Amniotic epithelial cell (primary cell): Measurements from ENCODE around the gene KEAP1.

Experiments
- DNase-seq: peaks from one replicate; pipeline ENCODE4 v3.0.0-alpha.2; 2010; ENCODE audit warnings: low read depth

Gene KEAP1

DNA sequence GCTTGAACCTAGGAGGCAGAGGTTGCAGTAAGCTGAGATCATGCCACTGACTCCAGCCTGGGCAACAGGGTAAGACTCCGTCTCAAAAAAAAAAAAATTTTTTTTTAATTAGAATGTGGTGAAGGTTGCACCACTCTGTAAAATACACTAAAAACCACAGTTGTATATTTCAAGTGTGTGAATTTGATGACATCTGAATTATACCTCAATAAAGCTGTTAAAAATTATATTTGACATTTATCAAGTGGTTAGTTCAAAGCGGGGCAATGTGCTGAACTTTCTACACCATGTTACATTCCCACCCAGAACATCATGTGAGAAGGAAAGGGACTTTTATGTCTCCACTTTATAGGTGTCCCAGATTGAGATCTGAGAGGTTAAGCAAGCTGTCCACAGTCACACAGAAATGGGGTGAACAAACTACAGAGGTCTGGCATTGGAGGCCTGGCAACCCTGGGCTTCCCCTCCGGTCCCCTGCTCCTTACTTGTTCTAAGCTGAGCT, 20.0 kb upstream of the KEAP1 start:
- no peak for DNase-seq

DNA sequence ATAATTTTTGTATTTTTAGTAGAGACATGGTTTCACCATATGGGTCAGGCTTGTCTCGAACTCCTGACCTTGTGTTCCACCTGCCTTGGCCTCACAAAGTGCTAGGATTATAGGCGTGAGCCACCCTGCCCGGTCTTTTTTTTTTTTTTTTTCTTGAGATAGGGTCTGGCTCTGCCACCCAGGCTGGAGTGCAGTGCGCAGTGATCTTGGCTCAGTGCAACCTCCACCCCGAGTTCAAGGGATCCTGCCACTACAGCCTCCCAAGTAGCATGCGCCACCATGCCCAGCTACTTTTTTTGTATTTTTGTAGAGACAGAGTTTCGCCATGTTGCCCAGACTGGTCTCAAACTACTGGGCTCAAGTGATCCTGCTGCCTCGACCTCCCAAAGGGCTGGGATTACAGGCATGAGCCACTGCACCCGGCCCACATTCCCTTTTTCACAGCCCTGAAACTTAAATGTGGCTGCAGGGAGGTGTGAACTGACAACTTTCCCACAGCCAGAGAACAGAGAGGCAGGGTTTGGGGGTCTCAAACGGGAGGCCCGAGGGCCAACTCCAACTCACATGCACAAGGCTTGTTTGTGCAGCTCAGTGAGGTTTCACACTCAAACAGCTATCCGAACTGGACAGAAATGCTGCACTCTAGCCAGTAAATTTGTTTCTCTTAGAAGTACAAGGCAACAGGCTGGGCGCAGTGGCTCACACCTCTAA, 18.5 kb upstream of the KEAP1 start:
- no peak for DNase-seq

DNA sequence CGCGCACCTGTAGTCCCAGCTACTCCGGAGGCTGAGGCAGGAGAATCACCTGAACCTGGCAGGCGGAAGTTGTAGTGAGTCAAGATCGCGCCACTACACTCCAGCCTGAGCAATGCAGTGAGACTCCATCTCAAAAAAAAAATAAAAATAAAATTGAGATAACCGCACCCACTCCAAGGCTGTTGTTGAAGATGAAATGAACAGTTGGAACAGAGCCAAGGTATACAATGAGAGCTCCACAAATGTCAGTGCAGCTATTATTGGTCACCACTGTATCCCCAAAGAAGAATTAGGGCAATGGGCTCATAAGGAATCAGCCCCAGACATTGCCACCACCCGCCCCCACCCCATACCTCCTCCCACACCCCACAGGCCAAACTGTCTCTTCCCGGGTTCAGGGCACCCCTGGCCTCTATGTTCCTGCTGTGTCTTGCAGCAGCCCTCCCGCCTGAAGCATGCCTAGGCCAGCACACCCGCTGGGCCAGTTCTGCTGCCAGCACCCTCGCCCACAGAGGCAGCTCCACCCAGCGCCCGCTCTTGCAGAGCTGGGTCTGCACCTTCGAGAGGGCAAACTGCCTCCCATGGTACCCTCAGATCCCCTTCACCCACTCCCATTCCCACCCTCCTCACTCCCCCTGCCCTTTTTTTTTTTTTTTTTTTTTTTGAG, 17.6 kb upstream of the KEAP1 start:
- DNase-seq = no peak

DNA sequence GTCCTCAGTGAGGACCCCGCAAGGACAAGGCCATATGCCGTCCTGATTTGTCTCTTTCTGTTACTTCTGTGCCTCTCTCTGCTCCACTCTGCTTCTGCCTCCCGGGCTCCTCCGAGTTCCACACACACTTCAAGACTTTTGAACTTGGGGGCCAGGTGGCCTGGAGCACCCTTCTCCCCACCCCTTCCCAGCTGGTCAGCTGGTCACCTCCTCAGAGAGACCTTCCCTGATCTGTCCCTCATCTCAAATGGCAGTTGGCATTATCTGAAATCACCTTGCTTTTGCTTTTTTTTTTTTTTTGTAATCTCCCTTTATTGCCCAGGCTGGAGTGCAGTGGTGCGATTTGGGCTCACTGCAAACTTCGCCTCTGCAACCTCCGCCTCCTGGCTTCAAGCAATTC, 16.3 kb upstream of the KEAP1 start:
- no peak for DNase-seq

DNA sequence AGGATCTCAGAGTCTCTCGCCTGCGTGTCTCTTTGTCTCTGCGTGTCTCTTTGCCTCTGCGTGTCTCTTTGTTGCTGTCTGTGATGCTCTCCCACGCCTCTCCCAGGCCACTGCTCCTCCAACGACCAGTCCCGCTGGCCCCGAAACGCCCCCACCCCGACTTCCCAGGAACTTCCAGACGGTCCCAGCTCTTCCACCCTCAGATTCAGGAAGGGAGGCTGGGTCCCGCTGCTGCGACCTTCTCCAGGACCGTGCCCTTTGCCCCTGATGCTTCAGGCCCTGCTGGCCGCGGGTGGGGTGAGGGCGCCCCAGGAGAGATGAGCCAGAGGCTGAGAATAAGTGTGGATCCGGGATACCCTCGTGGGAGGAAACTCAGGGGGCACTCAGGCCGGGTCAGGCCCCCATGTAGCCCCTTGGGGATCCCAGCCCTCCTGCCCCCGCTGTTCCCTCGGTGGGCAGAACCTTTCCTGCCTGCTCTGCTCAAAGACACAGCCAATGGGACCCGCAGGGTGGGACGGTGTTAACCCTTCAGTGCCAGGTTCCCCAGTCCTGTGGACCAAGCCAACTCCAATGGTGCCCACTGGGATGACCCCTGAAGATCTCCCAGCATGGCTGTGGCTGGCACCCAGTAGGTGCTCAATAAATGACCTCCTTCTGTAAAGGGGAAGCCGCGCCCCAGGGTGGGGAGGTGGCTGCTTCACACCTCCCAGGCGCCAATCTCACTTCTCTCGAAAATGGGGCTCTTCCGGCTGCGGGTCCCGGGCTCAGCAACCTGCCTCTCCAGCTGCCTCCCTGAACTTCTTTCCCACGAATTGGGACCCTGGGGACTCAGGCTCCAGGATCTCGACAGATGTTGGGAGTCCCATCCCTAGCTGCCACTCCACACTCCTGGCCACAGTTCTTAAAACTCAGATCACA, 15.5 kb upstream of the KEAP1 start:
- no peak for DNase-seq

DNA sequence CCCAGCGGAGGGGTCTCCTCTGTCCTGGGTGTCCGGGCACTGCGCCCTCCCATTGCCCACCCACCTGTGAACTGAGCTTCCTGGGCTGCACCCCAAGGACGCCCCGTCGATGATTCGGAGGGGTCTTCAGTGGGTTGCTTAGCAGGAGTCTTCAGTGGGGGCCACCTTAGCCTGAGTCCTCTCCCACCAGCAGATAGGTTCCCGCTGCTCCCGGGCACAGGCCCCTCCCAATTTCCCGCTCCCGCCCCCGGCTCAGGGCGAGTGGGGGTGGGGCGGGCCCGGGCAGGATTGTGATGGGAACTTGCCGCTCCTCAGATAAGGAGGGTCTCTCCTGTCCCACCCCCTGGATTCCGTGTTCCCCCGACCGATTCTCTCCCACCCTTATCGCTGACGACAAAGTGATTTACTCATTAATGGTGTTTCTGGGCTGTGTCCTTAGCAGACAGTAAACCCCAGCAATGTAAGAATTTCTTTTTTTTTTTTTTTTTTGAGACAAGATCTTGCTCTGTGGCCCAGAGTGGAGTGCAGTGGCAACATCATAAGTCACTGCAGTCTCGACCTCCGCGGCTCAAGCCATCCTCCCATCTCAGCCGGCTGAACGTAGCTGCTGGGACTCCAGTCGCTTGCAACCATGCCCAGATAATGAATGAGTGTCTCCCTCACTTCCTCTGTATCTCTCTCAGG, 14.7 kb upstream of the KEAP1 start:
- peak; percentile 53 for DNase-seq

DNA sequence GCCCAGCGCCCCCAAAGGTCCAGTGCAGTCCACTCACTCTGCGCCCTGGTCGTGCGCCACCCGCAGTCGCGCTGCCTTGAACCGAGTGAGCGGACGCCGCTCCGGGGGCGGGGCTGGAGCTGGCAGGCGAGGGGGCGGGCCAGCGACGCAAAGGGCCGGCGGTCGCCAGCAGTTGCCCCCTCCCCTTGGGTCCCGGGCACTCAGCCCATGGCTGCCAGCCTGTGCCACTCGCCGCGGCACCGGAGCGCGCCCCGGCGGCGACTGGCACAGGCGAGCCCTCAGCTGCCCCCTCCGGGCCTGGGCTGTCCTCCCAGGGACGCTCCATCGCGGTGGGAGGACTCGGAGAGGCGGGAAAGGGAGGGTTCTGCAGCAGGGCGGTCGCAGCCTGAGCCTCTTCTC, 14.2 kb upstream of the KEAP1 start, which contains the start of gene S1PR5:
TSS of gene S1PR5 (minus strand) at position 87 of the 399 bp plus-strand sequence. CDS start 2,436 bp downstream, outside the sequence.
- no peak for DNase-seq

DNA sequence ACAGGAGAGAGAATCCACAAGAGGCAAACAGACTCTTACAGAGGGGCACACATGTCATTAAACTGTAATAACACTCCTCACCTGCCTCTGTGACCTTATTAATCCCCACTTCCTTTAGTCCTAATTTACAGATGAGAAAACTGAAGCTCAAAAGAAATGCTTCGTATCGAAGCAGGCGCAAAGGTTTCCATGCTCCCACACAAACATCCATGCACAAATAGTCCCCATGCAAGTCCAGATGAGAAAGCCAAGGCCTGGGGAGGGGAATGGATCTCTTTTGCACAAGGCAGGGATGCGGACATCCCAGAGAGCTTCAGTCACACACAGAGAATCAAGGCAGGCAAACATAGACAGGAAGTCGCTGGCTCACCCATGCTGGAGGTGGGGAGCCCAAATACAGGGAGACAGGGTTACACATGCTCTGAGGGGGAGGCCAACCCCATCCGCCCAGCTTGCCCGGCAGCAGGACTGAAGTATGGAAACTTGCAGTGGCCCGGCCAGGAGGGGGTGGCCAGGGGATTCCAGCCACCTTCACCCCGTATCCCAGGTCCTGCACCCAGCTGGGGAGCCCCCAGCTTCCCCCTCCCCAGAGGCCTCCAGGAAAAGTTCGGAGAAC, 13.6 kb upstream of the KEAP1 start:
- no peak for DNase-seq

DNA sequence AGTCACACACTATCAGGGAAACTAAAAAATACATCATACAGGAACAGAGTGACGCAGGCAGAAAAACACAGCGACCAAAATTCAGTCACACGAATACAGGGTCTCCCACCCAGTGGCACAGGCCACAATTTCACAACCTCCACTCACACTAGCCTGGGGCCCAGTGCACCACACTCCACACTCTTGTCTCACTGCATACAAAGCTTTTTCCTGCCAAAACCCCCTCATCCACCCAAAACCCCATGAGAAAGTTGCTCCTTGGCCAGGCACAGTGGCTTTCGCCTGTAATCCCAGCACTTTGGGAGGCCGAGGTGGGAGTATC, 12.9 kb upstream of the KEAP1 start:
- DNase-seq = no peak

DNA sequence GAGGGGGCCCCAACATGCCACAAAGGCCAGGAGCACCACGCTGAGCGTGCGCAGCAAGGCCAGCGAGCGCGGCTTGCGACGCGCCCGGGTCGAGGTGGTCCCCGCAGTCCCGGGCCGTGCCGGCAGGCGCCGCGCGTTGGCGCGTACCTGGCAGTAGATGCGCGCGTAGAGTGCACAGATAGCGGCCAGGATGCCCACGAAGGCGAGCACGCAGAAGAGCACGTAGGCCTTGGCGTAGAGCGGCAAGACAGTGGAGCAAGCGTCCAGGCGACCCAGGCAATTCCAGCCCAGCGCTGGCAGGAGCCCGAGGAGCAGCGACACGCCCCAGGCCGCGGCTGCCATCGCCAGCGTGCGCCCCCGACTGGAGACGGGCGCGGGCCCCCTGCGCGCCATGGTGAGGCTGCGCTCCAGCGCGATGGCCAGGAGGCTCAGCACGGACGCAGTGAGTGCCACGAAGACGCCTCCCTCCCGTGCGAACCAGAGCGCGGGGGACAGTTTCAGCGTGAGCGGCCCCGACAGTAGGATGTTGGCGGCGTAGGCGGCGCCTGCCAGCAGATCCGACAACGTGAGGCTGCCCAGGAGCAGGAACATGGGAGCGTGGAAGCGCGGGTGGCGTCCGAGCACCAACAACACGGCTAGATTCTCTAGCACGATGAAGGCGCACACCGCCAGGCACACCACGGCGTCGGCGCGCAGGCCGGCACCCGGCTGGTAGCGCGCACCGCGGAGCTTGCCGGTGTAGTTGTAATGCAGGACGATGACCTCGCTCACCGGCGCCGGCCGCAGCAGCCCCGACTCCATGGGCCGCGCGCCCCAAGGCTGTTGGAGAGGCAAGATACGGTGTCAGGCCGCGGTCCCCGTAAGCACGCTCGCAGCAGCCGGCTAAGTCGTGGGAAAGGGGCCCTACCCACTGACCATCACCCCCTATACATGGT, 11.3 kb upstream of the KEAP1 start:
- DNase-seq = no peak

DNA sequence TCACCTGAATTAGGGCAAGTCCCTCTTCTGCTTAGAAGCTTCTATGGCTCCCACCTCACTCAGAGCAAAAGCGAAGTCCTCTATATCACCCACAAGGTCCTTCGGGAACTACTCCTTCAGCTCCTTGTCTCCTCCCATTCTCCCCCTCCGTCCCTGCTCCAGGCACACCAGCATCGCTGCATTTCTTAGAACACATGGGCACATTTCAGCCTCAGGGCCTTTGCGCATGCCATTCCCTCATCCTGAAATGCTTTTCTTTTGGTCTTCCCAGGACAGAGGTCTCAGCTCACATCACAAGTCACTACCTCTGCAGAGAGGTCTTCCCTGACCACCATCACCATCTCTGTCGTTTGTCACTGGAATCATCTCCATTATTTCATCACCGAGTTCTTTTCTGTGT, 10.1 kb upstream of the KEAP1 start:
- DNase-seq = no peak

DNA sequence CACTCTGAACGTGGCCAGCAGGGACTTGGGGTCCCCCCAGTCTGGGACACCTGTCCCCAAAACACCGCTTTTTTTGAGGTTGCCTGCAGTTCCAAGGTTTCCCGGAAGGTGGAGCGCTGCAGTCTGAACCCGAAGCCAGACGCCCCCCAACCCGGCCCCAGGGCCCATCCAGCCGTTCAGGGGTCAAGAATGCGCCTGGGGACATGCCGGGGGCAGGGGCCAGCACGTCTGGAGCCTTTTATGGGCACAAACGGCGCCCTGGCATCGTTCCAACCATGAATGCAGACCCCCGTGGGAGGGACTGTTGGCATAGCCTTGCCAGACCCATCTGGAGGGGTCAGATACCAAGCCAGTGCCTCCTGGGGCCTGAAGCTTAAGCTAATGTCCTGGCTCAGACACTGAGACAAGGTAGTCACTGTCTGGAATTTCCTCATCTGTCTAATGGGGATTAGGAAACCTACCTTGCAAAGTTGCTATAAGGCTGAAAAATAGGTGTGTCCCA, 7.2 kb upstream of the KEAP1 start:
- peak; percentile 17 for DNase-seq

DNA sequence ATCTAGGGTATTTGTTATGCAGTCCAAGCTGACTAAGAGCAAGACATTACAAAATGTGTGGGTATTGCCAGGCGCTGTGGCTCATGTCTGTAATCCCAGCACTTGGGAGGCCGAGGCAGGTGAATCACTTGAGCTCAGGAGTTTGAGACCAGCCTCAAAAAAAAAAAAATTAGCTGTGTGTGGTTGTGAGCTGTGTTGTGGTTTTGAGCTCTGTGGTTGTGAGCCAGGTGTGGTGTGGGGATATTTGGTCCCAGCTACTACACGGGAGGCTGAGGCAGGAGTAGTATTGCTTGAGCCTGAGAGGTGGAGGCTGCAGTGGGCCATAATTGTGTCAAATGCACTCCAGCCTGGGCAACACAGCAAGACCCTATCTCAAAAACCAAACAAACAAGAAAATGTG, 5.6 kb upstream of the KEAP1 start:
- peak; percentile 72 for DNase-seq

DNA sequence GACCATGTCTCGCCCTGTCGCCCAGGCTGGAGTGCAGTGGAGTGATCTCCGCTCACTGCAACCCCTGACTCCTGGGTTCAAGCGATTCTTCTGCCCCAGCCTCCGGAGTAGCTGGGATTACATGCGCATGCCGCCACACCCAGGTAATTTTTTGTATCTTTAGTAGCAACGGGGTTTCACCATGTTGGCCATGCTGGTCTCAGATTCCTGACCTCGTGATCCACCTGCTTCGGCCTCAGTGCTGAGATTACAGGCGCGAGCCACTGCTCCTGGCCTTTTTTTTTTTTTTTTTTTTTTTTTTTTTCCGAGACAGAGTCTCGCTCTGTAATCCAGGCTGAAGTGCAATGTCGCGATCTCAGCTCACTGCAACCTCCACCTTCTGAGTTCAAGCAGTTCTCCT, 4.9 kb upstream of the KEAP1 start:
- DNase-seq = no peak

DNA sequence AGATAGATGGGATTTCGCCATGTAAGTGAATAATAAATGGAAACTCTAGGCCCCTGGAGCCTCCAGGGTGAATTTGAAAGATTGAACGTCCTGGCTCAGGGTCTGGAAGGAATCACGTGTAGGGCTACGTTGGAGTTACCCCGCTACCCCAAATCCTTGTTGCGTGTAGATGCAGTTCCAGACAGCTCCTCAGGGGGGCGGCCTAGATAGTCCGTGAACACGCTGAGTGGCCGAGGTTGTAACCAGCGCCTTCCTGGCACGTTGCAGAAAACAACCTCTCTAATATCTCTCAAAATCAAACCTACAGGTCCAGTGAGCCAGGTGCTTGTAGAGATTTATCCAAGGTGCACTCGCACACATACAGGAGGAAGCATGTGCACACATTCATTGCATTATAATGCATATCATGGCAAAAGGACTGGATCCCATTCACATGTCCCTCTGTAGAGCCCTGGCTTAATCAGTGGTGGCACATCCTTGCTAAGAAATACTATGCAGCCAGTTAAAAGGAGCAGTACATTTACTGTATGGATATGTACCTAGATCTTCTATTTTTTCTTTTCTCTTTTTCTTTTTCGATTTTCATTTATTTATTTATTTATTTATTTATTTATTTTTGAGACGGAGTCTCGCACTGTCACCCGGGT, 2.5 kb upstream of the KEAP1 start:
- DNase-seq = peak; percentile 66

DNA sequence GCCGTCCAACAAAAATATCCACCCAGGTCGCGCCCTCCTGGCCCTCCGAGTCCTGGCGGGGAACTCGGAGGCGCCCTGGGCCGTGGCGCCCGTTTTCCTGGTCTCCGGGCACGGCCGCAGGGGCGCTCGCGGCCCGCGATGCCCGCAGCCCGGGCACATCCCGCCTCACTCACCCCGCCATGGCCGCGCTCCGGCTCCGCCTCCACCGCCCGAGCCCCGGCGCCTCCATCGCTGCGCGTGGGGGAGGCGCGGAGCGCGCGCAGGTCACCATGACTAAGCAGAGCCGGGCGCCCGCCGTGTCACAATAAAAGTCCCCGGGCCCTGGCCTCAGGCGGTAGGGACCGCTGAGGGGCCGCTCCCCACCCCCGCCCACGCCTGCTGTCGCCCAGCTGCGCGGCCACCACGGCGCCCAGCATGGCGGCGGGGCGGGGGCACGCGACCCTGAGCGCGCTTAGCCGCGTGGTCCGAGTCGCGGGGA, 593 bp downstream of the KEAP1 start:
- peak; percentile 76 for DNase-seq

DNA sequence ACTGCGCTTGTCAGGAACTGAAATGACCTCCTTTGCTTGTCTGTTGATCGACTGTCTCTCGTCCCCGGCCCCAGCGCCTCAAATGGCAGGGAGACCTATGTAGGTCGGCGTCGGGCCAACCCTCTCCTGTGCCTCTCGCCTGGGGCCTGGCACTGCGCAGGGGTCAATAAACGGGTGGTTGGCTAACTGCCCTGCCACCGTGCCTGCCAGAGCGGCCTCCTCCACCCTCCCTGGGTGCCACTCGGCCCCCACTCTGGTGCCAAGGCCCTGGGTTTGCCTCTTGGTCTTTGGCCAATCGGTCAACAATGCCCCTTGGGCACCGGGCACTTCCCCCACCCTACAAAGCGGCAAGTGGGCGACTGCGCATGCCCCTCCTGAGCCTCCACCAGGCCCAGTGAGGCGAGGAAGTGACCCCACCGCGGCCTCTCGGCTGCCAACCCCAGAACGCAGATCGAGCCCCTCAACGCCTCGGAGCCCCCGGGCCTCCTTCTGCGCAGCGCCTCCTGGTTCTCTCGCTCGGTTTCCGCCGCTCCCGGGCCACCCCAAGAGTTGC, 1.1 kb downstream of the KEAP1 start:
- peak; percentile 40 for DNase-seq

DNA sequence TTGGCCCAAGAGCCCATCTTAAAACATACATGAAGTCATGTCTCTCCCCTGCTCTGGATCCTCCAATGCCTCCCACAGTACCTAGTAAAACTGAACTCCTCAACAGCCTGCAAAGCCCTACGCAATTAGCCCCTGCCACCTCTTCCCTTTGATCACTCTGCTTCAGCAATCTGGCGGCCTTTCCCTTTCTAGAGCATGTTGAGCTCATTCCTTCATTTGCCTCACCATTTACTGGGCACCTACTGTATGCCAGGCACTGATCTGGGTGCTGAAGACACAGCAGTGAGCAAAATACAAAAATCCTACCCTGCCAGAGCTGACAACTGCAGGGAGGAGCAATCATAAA, 2.9 kb downstream of the KEAP1 start:
- no peak for DNase-seq

DNA sequence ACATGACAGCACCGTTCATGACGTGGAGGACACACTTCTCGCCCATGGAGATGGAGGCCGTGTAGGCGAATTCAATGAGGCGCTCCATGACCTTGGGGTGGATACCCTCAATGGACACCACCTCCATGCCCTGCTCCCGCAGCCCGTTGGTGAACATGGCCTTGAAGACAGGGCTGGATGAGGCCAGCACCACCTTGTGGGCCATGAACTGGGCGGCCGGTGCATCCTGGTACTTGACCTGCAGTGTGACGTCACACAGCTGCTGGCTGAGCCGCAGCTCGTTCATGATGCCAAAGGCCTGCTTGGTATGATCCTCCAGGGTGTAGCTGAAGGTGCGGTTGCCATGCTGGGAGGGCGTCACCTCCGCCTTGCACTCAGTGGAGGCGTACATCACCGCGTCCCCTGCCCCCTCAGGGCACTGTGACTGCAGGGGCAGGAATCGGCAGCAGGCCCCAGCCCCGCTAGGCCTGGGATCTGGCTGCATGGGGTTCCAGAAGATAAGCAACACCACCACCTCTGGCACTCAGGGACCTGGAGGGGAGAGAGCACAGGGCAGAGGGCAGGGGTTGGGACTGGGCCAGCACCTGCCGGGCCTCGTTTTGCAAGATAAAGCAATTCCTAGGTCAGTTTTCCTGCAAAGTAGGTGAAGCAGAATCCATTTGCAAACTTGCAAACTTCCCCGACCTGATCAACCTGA, 3.5 kb downstream of the KEAP1 start:
- no peak for DNase-seq
